ENCODE measurements around the gene DOK6. TPM values are rescaled to one million over a fixed set of nuclear protein-coding genes. Genes with fewer than 3 reads are reported as not detected.
"Not testable (repeated sequence)": the region's sequence is repeated elsewhere in the genome, so short reads cannot be mapped to it uniquely, and the experiment has no call there.

DOK6 gene
- 0.17 and 2.3 TPM in 2 replicates for total RNA-seq

GRCh38 chr18:69400253-69400975 lies at the start of gene DOK6:
DOK6 (plus strand) TSS chr18:69400888.
- DNase-seq (ENCODE audit: low read depth), result peak; percentile 44

- peak; percentile 54 for DNase-seq (ENCODE audit: low read depth)
These were observed 47.7 kb upstream of the DOK6 start for GRCh38 chr18:69353023-69353422.

- no peak for DNase-seq (ENCODE audit: low read depth)
These were observed 43.1 kb upstream of the DOK6 start for GRCh38 chr18:69357590-69357989.

GRCh38 chr18:69358212-69358895 lies 42.3 kb upstream of the DOK6 start:
- DNase-seq (ENCODE audit: low read depth), result no peak

- DNase-seq (ENCODE audit: low read depth), result not testable (repeated sequence)
These were observed 40.9 kb upstream of the DOK6 start for GRCh38 chr18:69359768-69360167.

- DNase-seq (ENCODE audit: low read depth), result no peak
These were observed 35.8 kb upstream of the DOK6 start for GRCh38 chr18:69364930-69365329.

- no peak for DNase-seq (ENCODE audit: low read depth)
These were observed 35.0 kb upstream of the DOK6 start for GRCh38 chr18:69365658-69366057.

- peak; percentile 39 for DNase-seq (ENCODE audit: low read depth)
These were observed 33.6 kb upstream of the DOK6 start for GRCh38 chr18:69367104-69367503.

GRCh38 chr18:69371729-69372128 lies 29.0 kb upstream of the DOK6 start:
- no peak for DNase-seq (ENCODE audit: low read depth)

- DNase-seq (ENCODE audit: low read depth), result peak; percentile 75
These were observed 20.4 kb upstream of the DOK6 start for GRCh38 chr18:69380324-69380723.

- peak; percentile 37 for DNase-seq (ENCODE audit: low read depth)
These were observed 17.5 kb upstream of the DOK6 start for GRCh38 chr18:69383186-69383585.

GRCh38 chr18:69387186-69387585 lies 13.5 kb upstream of the DOK6 start:
- DNase-seq (ENCODE audit: low read depth), result no peak

GRCh38 chr18:69388222-69388621 lies 12.5 kb upstream of the DOK6 start:
- DNase-seq (ENCODE audit: low read depth), result no peak

GRCh38 chr18:69397096-69397495 lies 3.6 kb upstream of the DOK6 start:
- peak; percentile 34 for DNase-seq (ENCODE audit: low read depth)

GRCh38 chr18:69399253-69399652 lies 1.4 kb upstream of the DOK6 start:
- DNase-seq (ENCODE audit: low read depth), result no peak

GRCh38 chr18:69400976-69401225 lies 213 bp downstream of the DOK6 start:
- DNase-seq (ENCODE audit: low read depth), result no peak

GRCh38 chr18:69401226-69401971 lies 711 bp downstream of the DOK6 start:
- DNase-seq (ENCODE audit: low read depth), result no peak

GRCh38 chr18:69401972-69402532 lies 1.4 kb downstream of the DOK6 start:
- DNase-seq (ENCODE audit: low read depth), result no peak

- no peak for DNase-seq (ENCODE audit: low read depth)
These were observed 1.9 kb downstream of the DOK6 start for GRCh38 chr18:69402533-69402989.

- DNase-seq (ENCODE audit: low read depth), result peak; percentile 14
These were observed 7.8 kb downstream of the DOK6 start for GRCh38 chr18:69408522-69408921.

- DNase-seq (ENCODE audit: low read depth), result no peak
These were observed 10.5 kb downstream of the DOK6 start for GRCh38 chr18:69411199-69411598.

GRCh38 chr18:69414184-69414583 lies 13.5 kb downstream of the DOK6 start:
- DNase-seq (ENCODE audit: low read depth), result peak; percentile 46

- no peak for DNase-seq (ENCODE audit: low read depth)
These were observed 32.2 kb downstream of the DOK6 start for GRCh38 chr18:69432847-69433246.

Measured in renal cortical epithelial cell (primary cell).